Measurements from ENCODE around the gene ALDH3B1. TPM values are rescaled to one million over a fixed set of nuclear protein-coding genes. Genes with fewer than 3 reads are reported as not detected.
A peak's percentile ranks its signal among the peaks of the same experiment; 100 is the strongest.

ALDH3B1 gene
- total and polyA plus RNA-seq, 10 of the 15 experiments (the other 5 are each of a cell fraction or from before 2014, with no cell fraction given) = 0.03 to 0.37 (median 0.17) TPM; not detected in 3

DNA sequence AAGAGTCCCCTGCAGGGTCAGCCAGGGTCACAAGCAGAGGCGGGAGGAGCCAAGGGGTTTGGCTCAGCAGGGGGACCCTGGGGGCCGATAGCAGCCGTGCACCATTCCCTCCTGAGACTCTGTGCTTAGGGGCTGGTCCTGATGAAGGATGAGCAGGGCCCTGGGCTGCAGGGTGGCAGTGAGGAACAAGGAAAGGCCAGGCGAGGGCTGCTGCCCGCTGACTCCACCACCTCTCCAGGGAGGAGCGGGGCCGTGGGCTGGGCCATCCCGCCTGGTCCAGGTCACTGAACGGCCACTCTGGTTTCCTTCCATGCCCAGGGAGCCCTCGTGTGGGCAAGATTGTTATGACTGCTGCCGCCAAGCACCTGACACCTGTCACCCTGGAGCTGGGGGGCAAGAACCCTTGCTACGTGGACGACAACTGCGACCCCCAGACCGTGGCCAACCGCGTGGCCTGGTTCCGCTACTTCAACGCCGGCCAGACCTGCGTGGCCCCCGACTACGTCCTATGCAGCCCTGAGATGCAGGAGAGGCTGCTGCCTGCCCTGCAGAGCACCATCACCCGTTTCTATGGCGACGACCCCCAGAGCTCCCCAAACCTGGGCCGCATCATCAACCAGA lies 11.2 kb downstream of the ALDH3B1 start:
- CTCF ChIA-PET = interaction anchor here (1.1 kb wide), 1 partner anchor 13 kb away, joined by 4 read pairs; no protein-coding TSS in a partner anchor
- WGBS (ENCODE audit: insufficient coverage, insufficient replicate concordance, low lambda C conversion rate, missing lambda C conversion rate) = 18% methylated on average over 25 of the region's 27 CpGs
- POLR2A ChIA-PET = no interaction called here
- intact Hi-C loops (cut with micrococcal nuclease; ENCODE audit: unreplicated experiment) = loop anchor here (10.0 kb wide), 1 partner anchor 434 kb away; no protein-coding TSS in a partner anchor
- FAIRE-seq (no peak), DNase-seq (ENCODE audit: low read depth, low spot score) (no peak), ATAC-seq (peak; percentile 38; the same call in 2 of the 3 replicates)
- no peak overlapping the region for H3K4me3 ChIP-seq
- H3K27ac ChIP-seq (ENCODE audit: control insufficient read depth, insufficient read depth) = no peak overlapping the region
- SMC1A ChIA-PET (ENCODE audit: uncharacterized antibody, unreplicated experiment) = no interaction called here
- no peaks in the 10 kb centered on the region; a peak in 1 of 4 replicates for H3K27me3 ChIP-seq (replicated peaks in 1 of 2; ENCODE audit: control insufficient read depth in 2 of 2, insufficient read depth in 2 of 2, low read length in 1 of 2)
- no peaks in the 10 kb centered on the region for H3K36me3 ChIP-seq (ENCODE audit: control insufficient read depth in 2 of 2, insufficient read depth in 2 of 2, low read length in 1 of 2)
- BruUV-seq (replicated peaks) = no TSS peak
- in situ Hi-C loops (cut with MboI) = no loop called here
- peak; percentile 11 to 41 (median 26); a peak in 3 of 6 replicates for TF ChIP-seq CTCF (IDR thresholded peaks at IDR 0.05 in 2 of 3, conservative IDR thresholded peaks at IDR 0.05 in 1 of 3; ENCODE audit: control insufficient read depth in 2 of 3, extremely low read depth in 1 of 3, insufficient read depth in 1 of 3, low read depth in 3 of 3, low read length in 3 of 3)
- no peak for TF ChIP-seq ZNF622 (IDR thresholded peaks at IDR 0.05)
- H3K4me1 ChIP-seq (ENCODE audit: control insufficient read depth, insufficient read depth, low read length) = peaks cover 3% of the 10 kb centered on the region; the same call in 1 of the 2 replicates
- no peaks in the 10 kb centered on the region for H3K9me3 ChIP-seq (replicated peaks; ENCODE audit: control insufficient read depth, insufficient read depth, low read length)
- H4K20me1 ChIP-seq (ENCODE audit: control insufficient read depth, insufficient read depth) = no peaks in the 10 kb centered on the region
- no peaks in the 10 kb centered on the region for H3K79me2 ChIP-seq (ENCODE audit: control insufficient read depth, insufficient read depth, low read length)
- H3K9ac ChIP-seq (ENCODE audit: control insufficient read depth, insufficient read depth, low read length) = no peak overlapping the region
- H2AFZ ChIP-seq (ENCODE audit: control insufficient read depth, low read depth, low read length) = no peak overlapping the region
- RAD21 ChIA-PET (ENCODE audit: unreplicated experiment) = interaction anchor here (0.8 kb wide), 1 partner anchor 12 kb away, joined by 3 read pairs; no protein-coding TSS in a partner anchor
- no peak overlapping the region for H3K4me2 ChIP-seq (ENCODE audit: control insufficient read depth, insufficient read depth)

DNA sequence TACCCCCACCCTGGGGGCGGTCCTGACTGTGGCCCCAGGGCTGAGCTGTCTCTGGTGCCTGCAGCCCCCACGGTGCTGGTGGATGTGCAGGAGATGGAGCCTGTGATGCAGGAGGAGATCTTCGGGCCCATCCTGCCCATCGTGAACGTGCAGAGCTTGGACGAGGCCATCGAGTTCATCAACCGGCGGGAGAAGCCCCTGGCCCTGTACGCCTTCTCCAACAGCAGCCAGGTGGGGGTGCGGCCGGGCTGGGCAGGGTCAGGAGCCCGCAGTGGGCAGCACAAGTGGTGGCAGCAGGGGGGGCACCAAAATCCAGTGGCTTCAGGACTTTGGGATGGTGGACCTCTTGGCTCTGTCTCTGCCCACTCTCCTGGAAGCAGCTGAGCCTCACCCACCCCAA lies 12.4 kb downstream of the ALDH3B1 start:
- intact Hi-C loops (cut with micrococcal nuclease; ENCODE audit: unreplicated experiment) = loop anchor here (10.0 kb wide), 1 partner anchor 432 kb away; no protein-coding TSS in a partner anchor
- Histone ChIP-seq H3K4me1 (ENCODE audit: control insufficient read depth, insufficient read depth, low read length) (peaks cover 3% of the 10 kb centered on the region; the same call in 1 of the 2 replicates), H4K20me1 (ENCODE audit: control insufficient read depth, insufficient read depth) (no peaks in the 10 kb centered on the region), H3K79me2 (ENCODE audit: control insufficient read depth, insufficient read depth, low read length) (no peaks in the 10 kb centered on the region), H3K36me3 (ENCODE audit: control insufficient read depth in 2 of 2, insufficient read depth in 2 of 2, low read length in 1 of 2) (no peaks in the 10 kb centered on the region), H3K27me3 (replicated peaks in 1 of 2; ENCODE audit: control insufficient read depth in 2 of 2, insufficient read depth in 2 of 2, low read length in 1 of 2) (no peaks in the 10 kb centered on the region; a peak in 1 of 4 replicates), H2AFZ (ENCODE audit: control insufficient read depth, low read depth, low read length) (no peak overlapping the region), H3K9ac (ENCODE audit: control insufficient read depth, insufficient read depth, low read length) (no peak overlapping the region), H3K9me3 (replicated peaks; ENCODE audit: control insufficient read depth, insufficient read depth, low read length) (no peaks in the 10 kb centered on the region), H3K27ac (ENCODE audit: control insufficient read depth, insufficient read depth) (no peak overlapping the region), H3K4me2 (ENCODE audit: control insufficient read depth, insufficient read depth) (no peak overlapping the region), H3K4me3 (no peak overlapping the region)
- ATAC-seq = no peak
- BruUV-seq (replicated peaks) = no TSS peak
- POLR2A ChIA-PET = no interaction called here
- CTCF ChIA-PET = no interaction called here
- DNase-seq (ENCODE audit: low read depth, low spot score) = no peak
- in situ Hi-C loops (cut with MboI) = no loop called here
- SMC1A ChIA-PET (ENCODE audit: uncharacterized antibody, unreplicated experiment) = no interaction called here
- no peak for FAIRE-seq
- RAD21 ChIA-PET (ENCODE audit: unreplicated experiment) = no interaction called here
- 65% methylated on average over 13 of the region's 13 CpGs for WGBS (ENCODE audit: insufficient coverage, insufficient replicate concordance, low lambda C conversion rate, missing lambda C conversion rate)
- TF ChIP-seq HDAC2 (IDR thresholded peaks at IDR 0.05) = no peak
- no peak for TF ChIP-seq PBX3 (IDR thresholded peaks at IDR 0.05; ENCODE audit: insufficient replicate concordance, low read depth, low read length)
- no peak for TF ChIP-seq SPI1 (IDR thresholded peaks at IDR 0.05; ENCODE audit: borderline replicate concordance, insufficient read depth, low read depth, low read length)
- no peak for TF ChIP-seq SUPT20H (IDR thresholded peaks at IDR 0.05; ENCODE audit: borderline replicate concordance, control insufficient read depth, low read depth, low read length)
- TF ChIP-seq RB1 (IDR thresholded peaks at IDR 0.05; ENCODE audit: borderline replicate concordance) = no peak
- TF ChIP-seq CHD1 (IDR thresholded peaks at IDR 0.05; ENCODE audit: low read depth, low read length) = no peak
- TF ChIP-seq, protein P1, sequence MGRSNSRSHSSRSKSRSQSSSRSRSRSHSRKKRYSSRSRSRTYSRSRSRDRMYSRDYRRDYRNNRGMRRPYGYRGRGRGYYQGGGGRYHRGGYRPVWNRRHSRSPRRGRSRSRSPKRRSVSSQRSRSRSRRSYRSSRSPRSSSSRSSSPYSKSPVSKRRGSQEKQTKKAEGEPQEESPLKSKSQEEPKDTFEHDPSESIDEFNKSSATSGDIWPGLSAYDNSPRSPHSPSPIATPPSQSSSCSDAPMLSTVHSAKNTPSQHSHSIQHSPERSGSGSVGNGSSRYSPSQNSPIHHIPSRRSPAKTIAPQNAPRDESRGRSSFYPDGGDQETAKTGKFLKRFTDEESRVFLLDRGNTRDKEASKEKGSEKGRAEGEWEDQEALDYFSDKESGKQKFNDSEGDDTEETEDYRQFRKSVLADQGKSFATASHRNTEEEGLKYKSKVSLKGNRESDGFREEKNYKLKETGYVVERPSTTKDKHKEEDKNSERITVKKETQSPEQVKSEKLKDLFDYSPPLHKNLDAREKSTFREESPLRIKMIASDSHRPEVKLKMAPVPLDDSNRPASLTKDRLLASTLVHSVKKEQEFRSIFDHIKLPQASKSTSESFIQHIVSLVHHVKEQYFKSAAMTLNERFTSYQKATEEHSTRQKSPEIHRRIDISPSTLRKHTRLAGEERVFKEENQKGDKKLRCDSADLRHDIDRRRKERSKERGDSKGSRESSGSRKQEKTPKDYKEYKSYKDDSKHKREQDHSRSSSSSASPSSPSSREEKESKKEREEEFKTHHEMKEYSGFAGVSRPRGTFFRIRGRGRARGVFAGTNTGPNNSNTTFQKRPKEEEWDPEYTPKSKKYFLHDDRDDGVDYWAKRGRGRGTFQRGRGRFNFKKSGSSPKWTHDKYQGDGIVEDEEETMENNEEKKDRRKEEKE (IDR thresholded peaks at IDR 0.05) = no peak
